ENCODE results near the gene METTL22.

The METTL22 gene

GRCh38 chr16:8668113-8668512 is 46.6 kb downstream of the METTL22 start:
- no peak for FAIRE-seq

GRCh38 chr16:8669481-8669880 is 48.0 kb downstream of the METTL22 start:
- FAIRE-seq, result no peak

- no peak for FAIRE-seq
Measured at GRCh38 chr16:8670014-8670560, 48.6 kb downstream of the METTL22 start.

GRCh38 chr16:8673611-8674412 is 52.3 kb downstream of the METTL22 start:
- no peak for FAIRE-seq

- no peak for FAIRE-seq
Measured at GRCh38 chr16:8674413-8675022, 53.0 kb downstream of the METTL22 start, which contains the start of gene ABAT. ABAT (plus strand) TSS chr16:8674617; CDS start chr16:8735740, 61,123 bp downstream.

GRCh38 chr16:8675183-8676159 is 54.0 kb downstream of the METTL22 start:
- no peak for FAIRE-seq

- FAIRE-seq, result no peak
Measured at GRCh38 chr16:8676160-8676547, 54.7 kb downstream of the METTL22 start.

- FAIRE-seq, result no peak
Measured at GRCh38 chr16:8676737-8677375, 55.4 kb downstream of the METTL22 start.

GRCh38 chr16:8677481-8677880 is 56.0 kb downstream of the METTL22 start:
- FAIRE-seq, result no peak

- FAIRE-seq, result no peak
Measured at GRCh38 chr16:8678068-8678927, 56.8 kb downstream of the METTL22 start.

GRCh38 chr16:8679151-8679550 is 57.7 kb downstream of the METTL22 start:
- FAIRE-seq, result no peak

- FAIRE-seq, result no peak
Measured at GRCh38 chr16:8682551-8683259, 61.2 kb downstream of the METTL22 start.

GRCh38 chr16:8683640-8684039 is 62.1 kb downstream of the METTL22 start:
- no peak for FAIRE-seq

GRCh38 chr16:8685617-8686016 is 64.1 kb downstream of the METTL22 start:
- no peak for FAIRE-seq

GRCh38 chr16:8686031-8686621 is 64.6 kb downstream of the METTL22 start:
- FAIRE-seq, result no peak

- no peak for FAIRE-seq
Measured at GRCh38 chr16:8686879-8687278, 65.4 kb downstream of the METTL22 start.

- FAIRE-seq, result no peak
Measured at GRCh38 chr16:8689686-8690085, 68.2 kb downstream of the METTL22 start.

- FAIRE-seq, result no peak
Measured at GRCh38 chr16:8691728-8692127, 70.2 kb downstream of the METTL22 start.

- no peak for FAIRE-seq
Measured at GRCh38 chr16:8694795-8695728, 73.6 kb downstream of the METTL22 start.

Data from TTC549 (cell line).